ENCODE data around the gene TNFAIP8L2. TPM values are rescaled to one million over a fixed set of nuclear protein-coding genes. Genes with fewer than 3 reads are reported as not detected.

TNFAIP8L2 gene
- total RNA-seq, 1 donor from 2014 or later: not detected

DNA sequence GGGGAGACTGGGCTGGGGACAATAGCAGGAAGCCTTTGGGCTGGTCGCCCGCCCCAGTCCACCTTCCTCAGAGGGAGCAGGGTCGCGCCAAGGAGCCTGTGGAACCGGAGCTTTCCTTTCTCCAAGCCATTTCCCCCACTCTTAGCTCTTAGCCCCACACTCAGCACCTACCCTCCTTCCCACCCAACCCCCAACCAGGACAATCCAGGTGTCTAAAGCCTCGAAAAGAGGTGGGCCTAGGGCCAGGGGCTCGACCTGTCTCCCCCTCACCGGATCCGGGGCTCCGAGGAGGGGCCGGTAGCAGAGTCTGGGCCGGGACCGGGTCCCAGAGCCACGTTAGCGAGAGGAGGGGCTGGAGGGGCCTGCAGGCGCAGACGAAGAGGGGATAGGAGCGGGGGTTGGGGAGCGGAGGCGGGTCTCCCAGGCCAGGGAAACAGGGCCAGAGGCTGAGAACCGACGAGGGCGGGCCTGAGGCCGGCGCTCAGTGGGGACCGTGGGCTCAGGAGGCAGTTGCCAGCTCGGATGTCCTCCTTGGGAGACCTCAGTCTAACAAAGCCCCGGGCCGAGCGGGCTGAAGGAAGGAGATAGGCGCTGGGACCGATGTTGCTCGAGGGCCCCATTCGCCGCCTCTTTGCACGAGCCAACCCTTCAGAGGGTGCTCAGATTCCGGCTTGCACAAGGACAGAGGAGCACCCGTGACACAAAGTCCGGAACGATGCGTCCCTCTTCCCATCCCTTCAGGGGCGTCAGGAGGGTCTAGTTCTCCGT, 11.0 kb upstream of the TNFAIP8L2 start:
- Histone ChIP-seq H3K4me3 (peak overlapping the region; percentile 91), H3K79me2 (ENCODE audit: low read depth) (no peaks in the 10 kb centered on the region), H3K4me2 (peak overlapping the region; percentile 91), H3K27ac (no peak overlapping the region), H3K4me1 (peaks cover 30% of the 10 kb centered on the region), H3K9ac (peak overlapping the region; percentile 58), H3K36me3 (no peaks in the 10 kb centered on the region), H4K20me1 (ENCODE audit: low read depth) (peaks cover 26% of the 10 kb centered on the region), H3K27me3 (peaks cover 32% of the 10 kb centered on the region), H3K9me3 (ENCODE audit: low read depth) (no peaks in the 10 kb centered on the region), H3F3A (ENCODE audit: low read depth) (peaks cover 27% of the 10 kb centered on the region), H2AFZ (replicated peaks) (peak overlapping the region; percentile 95)
- peak; percentile 58 for DNase-seq (ENCODE audit: low spot score)
- peaks cover 16% of the 10 kb centered on the region for H3K27me3 Mint-ChIP-seq (ENCODE audit: insufficient read depth, low read depth)
- H3K27ac Mint-ChIP-seq: no peak overlapping the region
- H3K9me3 Mint-ChIP-seq: no peaks in the 10 kb centered on the region
- TF ChIP-seq, protein P1, sequence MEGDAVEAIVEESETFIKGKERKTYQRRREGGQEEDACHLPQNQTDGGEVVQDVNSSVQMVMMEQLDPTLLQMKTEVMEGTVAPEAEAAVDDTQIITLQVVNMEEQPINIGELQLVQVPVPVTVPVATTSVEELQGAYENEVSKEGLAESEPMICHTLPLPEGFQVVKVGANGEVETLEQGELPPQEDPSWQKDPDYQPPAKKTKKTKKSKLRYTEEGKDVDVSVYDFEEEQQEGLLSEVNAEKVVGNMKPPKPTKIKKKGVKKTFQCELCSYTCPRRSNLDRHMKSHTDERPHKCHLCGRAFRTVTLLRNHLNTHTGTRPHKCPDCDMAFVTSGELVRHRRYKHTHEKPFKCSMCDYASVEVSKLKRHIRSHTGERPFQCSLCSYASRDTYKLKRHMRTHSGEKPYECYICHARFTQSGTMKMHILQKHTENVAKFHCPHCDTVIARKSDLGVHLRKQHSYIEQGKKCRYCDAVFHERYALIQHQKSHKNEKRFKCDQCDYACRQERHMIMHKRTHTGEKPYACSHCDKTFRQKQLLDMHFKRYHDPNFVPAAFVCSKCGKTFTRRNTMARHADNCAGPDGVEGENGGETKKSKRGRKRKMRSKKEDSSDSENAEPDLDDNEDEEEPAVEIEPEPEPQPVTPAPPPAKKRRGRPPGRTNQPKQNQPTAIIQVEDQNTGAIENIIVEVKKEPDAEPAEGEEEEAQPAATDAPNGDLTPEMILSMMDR (IDR thresholded peaks at IDR 0.05): no peak
- TF ChIP-seq EZH2phosphoT487 (IDR thresholded peaks at IDR 0.05): peak; percentile 15
- peaks cover 10% of the 10 kb centered on the region for H3K36me3 Mint-ChIP-seq
- peak overlapping the region; percentile 91 for H3K4me3 Mint-ChIP-seq
- peaks cover 39% of the 10 kb centered on the region for H3K4me1 Mint-ChIP-seq

DNA sequence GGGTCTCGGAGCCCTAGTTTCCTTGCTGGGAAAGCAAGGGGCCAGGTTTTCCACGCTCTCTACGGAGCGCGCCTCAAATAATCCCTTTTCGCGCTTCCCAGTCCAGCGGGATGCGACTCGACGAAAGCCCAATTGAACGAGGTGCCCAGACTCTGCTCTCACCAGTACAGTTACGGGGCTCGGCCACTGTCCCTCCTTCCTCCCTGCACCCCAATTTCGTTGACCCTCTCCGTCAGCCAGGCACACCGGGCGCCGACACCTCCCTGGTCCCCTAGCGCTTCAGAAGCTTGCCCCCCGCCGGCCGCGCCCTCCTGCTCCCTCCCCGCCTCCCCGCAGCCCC, 10.4 kb upstream of the TNFAIP8L2 start:
- TF ChIP-seq EZH2 (IDR thresholded peaks at IDR 0.05) (no peak), EZH2phosphoT487 (IDR thresholded peaks at IDR 0.05) (peak; percentile 13)
- TF ChIP-seq, protein P1 (IDR thresholded peaks at IDR 0.05): no peak
- Histone ChIP-seq H3K9ac (no peak overlapping the region), H3K4me3 (peak overlapping the region; percentile 91), H3K9me3 (ENCODE audit: low read depth) (no peaks in the 10 kb centered on the region), H3K4me1 (peaks cover 30% of the 10 kb centered on the region), H3K27ac (no peak overlapping the region), H3K27me3 (peaks cover 32% of the 10 kb centered on the region), H3K36me3 (no peaks in the 10 kb centered on the region), H4K20me1 (ENCODE audit: low read depth) (peaks cover 26% of the 10 kb centered on the region), H2AFZ (replicated peaks) (peak overlapping the region; percentile 95), H3K4me2 (peak overlapping the region; percentile 91), H3K79me2 (ENCODE audit: low read depth) (no peaks in the 10 kb centered on the region), H3F3A (ENCODE audit: low read depth) (peaks cover 27% of the 10 kb centered on the region)
- Mint-ChIP-seq H3K9me3 (no peaks in the 10 kb centered on the region), H3K4me1 (peaks cover 39% of the 10 kb centered on the region), H3K36me3 (peaks cover 10% of the 10 kb centered on the region), H3K27ac (peak overlapping the region; percentile 60), H3K4me3 (peak overlapping the region; percentile 91), H3K27me3 (ENCODE audit: insufficient read depth, low read depth) (peaks cover 16% of the 10 kb centered on the region)
- peak; percentile 37 for DNase-seq (ENCODE audit: low spot score)

DNA sequence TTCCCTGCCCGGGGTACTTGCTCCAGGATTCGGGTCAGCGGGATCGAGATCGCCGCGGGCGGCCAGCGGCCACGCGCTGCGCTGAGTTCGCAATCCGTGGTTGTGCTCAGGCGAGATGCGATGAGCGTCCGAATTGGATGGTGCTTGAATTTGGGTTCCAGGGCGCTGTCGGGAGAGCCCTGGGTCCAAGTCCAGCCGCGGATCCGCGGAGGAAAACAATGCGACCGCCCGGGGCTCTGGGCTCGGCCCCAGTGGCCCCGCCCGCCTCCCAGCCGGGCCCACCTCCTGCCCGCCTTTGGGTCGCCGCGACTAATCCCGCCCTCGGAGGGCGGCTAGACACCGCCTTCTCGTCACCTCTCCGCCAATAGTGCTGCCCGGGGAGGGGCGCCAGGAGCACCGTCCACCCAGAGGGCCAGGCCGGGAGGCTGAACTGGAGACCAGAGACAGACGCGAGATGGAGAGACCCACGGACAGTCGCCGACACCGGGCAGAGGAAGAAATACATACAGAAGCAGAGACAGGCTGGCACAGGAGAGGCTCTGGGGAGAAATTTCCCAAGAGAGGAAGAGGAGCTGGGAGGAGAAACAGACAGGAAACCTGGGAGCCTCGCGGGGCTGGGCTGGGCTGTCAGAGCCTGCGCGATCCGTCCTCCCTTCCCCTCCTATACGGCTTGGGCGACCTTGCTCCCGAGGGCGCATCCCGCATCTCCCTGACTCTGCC, 9.9 kb upstream of the TNFAIP8L2 start, which contains the start of gene SEMA6C:
SEMA6C (minus strand) TSS at position 220 of the 720 bp plus-strand sequence. CDS start 4,010 bp downstream, outside the sequence.
- Histone ChIP-seq H3K4me3 (peak within 1 kb of the TSS; percentile 91), H3K4me1 (peaks cover 30% of the 10 kb centered on the region), H2AFZ (replicated peaks) (peak within 1 kb of the TSS; percentile 95), H3K9me3 (ENCODE audit: low read depth) (no peaks in the 10 kb centered on the region), H3K4me2 (peak within 1 kb of the TSS; percentile 91), H3K27me3 (peaks cover 32% of the 10 kb centered on the region), H3K27ac (no peak within 1 kb of the TSS), H4K20me1 (ENCODE audit: low read depth) (peaks cover 26% of the 10 kb centered on the region), H3F3A (ENCODE audit: low read depth) (peaks cover 27% of the 10 kb centered on the region), H3K9ac (peak within 1 kb of the TSS; percentile 58), H3K79me2 (ENCODE audit: low read depth) (no peaks in the 10 kb centered on the region), H3K36me3 (no peaks in the 10 kb centered on the region)
- H3K27me3 Mint-ChIP-seq (ENCODE audit: insufficient read depth, low read depth): peaks cover 16% of the 10 kb centered on the region
- H3K4me3 Mint-ChIP-seq: peak within 1 kb of the TSS; percentile 91
- H3K4me1 Mint-ChIP-seq: peaks cover 39% of the 10 kb centered on the region
- no peaks in the 10 kb centered on the region for H3K9me3 Mint-ChIP-seq
- peak within 1 kb of the TSS; percentile 60 for H3K27ac Mint-ChIP-seq
- TF ChIP-seq EZH2 (IDR thresholded peaks at IDR 0.05): no peak
- TF ChIP-seq, protein P1 (IDR thresholded peaks at IDR 0.05): no peak
- no peak for TF ChIP-seq EZH2phosphoT487 (IDR thresholded peaks at IDR 0.05)
- H3K36me3 Mint-ChIP-seq: peaks cover 10% of the 10 kb centered on the region
- peak; percentile 96 for DNase-seq (ENCODE audit: low spot score)

All from neural progenitor cell (in vitro differentiated cells).